Activated CD4-positive, CD25-positive, alpha-beta regulatory T cell treated with anti-CD3 and anti-CD28 coated beads, Interleukin-2, amount 50 U/mL, for 24 hours (primary cell): ENCODE results near the gene NIT1.
"Not testable (repeated sequence)": the region's sequence is repeated elsewhere in the genome, so short reads cannot be mapped to it uniquely, and the experiment has no call there.

Experiments used
- ATAC-seq, 2 donors: fragments of 150-1000 bp; cut with Tn5 transposase; one replicate each; pipeline ENCODE4 v1.10.0; 2021; ENCODE audit warnings: mild to moderate bottlenecking in 1 of 2, moderate library complexity in 1 of 2

Gene NIT1

DNA sequence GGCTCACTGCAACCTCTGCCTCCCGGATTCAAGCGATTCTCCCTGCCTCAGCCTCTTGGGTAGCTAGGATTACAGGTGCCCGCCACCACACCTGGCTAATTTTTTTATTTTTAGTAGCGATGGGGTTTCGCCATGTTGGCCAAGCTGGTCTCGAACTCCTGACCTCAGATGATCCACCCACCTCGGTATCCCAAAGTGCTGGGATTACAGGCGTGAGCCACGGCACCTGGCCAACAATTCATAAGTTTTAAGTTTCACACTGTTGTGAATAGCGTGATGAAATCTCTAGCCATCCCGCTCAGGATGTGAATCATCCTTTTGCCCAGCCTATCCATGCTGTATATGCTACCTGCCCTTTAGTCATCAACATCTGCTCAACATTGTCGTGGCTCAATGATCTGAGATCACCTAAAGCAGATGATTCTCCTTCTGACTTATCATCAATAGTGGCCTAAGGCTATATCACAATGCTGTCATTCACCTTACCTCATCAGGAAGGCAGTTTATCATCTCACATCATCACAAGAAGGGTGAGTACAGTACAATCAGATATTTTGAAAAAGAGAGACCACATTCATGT, 2.7 kb upstream of the NIT1 start:
- ATAC-seq, result peak; percentile 80

DNA sequence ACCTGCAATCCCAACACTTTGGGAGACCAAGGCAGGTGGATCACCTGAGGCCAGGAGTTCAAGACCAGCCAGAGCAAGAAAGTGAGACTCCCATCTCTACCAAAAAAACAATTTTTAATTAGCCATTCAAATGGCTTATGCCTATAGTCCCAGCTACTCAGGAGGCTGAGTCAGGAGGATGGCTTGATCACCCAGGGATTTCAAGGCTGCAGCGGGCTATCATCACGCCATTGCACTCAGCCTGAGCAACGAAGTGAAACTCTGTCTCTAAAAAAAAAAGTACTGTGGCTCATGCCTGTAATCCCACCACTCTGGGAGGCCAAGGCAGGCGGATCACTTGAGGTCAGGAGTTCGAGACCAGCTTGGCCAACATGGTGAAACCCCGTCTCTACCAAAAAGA, 1.9 kb upstream of the NIT1 start:
- not testable (repeated sequence) for ATAC-seq

DNA sequence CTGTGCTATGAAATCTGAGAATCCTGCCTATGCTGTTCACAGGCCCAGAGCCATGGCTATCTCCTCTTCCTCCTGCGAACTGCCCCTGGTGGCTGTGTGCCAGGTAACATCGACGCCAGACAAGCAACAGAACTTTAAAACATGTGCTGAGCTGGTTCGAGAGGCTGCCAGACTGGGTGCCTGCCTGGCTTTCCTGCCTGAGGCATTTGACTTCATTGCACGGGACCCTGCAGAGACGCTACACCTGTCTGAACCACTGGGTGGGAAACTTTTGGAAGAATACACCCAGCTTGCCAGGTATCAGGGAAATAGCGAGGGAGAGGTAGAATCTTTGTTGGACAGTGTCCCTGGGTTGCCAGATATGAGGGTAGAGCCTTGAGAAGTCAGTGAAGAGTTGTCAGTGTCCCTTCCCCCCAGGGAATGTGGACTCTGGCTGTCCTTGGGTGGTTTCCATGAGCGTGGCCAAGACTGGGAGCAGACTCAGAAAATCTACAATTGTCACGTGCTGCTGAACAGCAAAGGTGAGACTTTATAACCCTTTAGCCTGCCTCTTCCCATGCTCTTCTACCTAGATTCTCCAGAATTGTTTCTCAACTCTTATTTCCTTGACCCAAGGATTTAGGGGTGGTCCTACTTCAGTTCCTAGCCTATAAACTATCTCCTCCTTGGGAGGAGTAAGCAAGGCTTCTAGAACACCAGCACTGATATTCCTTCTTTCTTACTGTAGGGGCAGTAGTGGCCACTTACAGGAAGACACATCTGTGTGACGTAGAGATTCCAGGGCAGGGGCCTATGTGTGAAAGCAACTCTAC, 1.4 kb downstream of the NIT1 start:
- ATAC-seq, result peak; percentile 49 to 58

DNA sequence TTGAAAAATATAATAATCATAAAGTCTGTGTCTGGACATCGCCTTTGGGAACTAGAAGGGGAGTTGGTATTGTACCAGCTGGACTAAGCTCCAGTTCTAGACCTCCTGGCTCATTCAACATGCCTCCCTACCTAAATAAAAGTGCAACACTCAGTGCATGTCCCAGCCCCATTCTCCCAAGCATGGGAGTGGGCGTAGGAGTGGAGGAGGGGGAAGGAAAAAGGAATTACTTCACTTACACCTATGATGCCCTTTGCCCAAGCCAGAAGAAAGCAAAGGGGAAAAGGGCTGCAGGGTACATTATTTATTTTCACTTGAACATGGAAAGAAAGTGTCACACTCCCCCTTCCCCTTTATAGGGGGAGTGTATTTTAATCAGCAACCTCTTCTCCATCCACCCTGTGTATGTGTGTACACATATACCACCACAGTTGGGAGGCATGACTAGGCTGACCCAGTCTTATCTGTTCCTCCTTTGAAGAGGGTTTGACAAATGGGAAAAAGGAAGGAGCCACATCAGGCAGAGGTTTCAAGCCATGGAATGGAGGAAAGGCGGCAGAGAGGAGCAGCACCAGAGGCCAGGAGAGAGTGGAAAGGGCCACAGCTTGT, 3.2 kb downstream of the NIT1 start:
- ATAC-seq, result no peak

DNA sequence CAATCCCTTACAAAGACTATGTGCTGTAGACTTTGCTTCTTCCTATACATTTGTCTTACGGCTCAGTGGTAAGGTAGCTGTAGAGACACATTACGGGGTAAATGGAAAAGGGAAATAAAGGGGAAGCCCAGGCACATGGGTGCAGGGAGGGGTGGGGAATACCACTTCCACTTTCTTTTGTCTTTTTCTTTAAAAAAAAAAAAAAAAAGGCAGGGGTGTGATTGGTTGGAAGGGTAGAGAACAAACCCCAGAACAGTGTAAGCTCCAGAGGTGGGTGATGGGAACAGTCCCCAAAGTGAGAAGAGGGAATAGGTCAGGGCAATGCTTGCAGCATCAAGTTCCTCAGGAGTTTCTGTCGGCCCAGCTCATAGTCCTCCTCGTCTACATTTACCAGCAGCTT, 3.9 kb downstream of the NIT1 start:
- ATAC-seq, result no peak

DNA sequence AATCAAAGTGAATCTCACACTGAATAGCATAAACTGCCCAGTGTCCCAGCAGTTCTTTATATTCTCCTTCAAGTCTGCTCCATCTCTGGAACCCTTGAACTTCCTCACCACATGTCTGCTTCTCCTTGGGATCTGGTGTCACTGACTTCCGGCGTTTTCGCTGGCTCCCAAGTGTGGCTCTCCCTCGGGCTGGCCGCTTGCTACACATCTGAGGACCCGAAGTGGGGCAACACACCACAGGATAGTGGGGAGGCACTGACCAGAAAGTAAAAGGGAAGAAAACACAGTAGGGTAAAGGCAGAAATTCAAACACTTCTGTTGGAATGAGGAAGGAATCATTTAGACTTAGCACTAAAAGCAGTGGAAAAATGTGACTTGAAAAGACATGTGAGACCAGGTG, 5.1 kb downstream of the NIT1 start:
- no peak for ATAC-seq

DNA sequence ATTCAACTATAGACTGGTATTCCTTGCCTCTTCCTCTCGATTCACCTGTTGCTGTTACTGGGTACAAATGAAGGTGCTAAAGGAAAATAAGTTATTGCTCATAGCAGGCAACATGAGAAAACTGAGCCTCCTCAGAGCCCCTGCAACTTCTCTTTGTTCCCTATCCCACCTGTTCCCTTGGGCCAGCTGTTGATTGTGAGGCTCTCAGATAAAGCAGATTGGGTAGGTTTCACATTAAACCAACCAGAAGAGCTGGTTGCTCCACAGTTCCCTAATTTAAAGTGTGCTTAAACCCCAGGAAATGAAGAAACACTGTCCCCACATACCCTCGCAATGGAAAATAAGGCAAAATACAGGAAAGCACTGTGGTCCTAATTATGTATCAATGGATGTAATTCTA, 9.7 kb downstream of the NIT1 start:
- ATAC-seq, result no peak

DNA sequence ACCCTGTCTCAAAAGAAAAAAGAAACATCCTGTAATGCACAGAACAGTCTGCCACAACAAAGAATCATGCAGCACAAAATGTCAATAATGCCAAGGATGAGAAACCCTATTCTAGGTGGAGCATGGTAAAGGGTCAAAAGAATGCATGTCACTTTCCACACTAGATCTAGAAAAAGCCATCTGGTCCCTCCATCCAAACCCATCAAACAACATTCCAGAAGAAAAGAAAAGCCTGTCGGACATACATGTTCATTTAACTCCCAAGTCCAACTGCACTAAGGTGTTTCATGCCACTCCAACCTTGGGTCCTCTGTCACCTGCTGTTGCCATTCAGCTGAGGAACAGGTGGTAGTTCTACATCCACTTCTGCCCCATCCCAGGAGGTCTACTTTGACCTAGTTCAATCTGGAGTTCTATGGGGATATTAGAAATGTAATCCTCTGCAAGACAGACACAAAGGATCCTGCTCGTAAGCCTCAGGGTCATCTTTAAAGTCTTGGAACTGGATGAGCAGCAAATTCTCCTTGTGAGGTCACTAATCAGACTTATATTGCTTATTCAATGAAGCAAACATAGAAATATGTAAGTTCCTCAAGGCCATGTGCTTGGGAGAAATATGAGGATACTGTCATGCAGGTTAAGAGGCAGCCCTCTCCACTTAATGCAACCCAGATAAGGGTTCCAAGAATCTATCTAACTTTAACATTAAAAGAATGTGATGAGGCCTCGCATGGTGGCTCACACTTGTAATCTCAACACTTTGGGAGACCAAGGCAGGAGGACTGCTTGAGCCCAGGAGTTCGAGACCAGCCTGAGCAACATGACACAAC, 10.9 kb downstream of the NIT1 start:
- no peak for ATAC-seq

DNA sequence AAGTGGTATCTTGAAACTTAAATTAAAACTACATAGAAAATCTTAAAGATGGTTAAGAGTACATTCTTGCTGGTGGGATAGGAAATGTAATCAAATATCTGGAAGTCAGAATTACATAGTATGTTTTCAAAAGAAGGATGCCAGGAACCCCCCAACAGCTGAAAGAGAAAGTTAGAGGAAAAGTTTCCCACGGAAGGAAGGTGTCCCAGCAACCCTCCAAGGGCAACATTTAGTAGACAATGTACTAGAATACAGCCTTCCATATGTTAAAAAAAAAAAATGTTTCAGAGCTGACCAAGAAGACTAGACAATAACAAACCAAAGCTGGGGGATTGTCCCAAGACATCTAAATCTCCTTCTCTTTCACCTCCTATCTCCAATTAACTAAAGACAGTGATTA, 12.4 kb downstream of the NIT1 start:
- ATAC-seq, result no peak

DNA sequence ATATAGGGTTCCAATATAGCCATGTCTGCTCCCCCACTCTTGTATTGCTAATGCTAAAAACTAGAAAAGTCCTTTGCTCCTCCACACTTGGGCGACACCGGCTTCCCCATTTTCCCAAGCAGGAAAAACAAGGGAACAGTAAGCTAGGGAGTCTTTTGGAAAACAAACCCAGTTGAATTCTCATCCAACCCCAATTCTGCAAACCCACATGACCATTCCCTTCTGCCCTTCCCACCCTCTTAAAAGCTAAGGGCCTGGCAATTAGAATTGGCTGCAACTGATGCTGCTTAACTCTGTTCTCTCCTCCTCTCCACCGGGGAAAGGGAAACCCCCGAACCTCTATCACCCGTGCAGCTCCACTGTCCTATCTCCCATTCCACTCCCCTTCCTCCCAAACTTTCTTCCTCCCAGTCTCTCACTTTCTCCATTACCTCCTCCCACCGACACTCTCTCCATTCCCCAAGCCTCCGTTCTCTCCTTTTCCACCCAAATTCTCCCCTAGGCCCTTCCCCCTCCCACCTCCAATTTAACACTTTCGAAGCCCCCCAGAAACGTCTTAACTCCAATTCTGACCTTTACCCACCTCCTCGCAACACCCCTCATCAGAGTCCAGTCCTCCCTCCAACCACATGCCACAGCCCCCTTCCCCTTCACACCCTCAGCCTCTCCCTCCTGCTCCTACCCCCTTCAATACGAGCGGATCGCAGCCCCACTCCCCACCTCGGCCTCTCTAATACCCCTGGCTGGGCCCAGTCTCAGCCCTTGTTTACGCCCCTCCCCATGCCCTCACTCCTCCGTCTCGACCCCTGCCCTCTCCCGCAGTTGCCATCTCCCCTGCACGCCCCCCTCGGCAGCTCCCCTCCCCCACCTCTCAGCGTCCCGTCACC, 13.9 kb downstream of the NIT1 start:
- no peak for ATAC-seq

DNA sequence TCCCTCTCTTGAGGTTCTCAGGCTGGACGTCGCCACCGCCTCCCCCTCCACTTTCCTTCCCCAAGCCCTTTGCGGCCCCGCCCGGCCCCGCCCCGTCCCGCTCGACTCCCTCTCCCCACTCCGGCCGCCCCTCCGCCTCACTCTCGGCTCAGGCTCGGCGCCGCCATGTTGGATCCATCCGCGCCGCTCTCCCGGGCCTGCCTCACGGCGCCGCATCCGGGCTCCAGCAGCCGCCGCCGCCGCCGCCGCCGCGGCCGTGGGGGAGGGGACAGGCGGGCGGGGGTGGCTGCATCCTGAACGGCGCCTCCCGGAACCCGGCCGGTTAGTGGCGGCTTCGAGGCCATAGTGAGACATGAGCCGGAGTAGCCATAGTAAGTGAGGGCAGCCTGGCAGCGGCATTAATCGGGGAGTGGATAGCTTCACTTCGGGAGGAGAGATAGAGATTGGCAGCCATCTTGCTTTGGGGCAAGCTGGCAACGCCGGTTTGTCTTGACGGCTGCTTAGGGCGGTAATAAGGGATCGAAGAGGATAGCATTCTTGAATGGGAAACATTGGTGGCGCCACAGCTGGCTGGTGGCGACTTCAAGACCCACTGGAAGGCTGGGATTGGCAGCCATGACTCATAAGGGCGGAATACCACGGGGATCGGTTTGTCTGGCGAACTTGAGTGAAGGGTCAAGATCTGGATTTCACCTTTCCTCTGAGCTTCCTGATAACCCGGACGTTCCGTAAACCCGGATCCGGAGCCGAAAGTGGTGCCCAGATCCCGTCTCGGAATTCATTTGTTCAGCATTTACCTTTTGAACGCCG, 14.7 kb downstream of the NIT1 start, which contains the start of gene DEDD:
Gene DEDD, minus strand, starts transcription at position 258 of the 810 bp plus-strand sequence. CDS start 8,205 bp downstream, outside the sequence.
- peak; percentile 96 to 97 for ATAC-seq

DNA sequence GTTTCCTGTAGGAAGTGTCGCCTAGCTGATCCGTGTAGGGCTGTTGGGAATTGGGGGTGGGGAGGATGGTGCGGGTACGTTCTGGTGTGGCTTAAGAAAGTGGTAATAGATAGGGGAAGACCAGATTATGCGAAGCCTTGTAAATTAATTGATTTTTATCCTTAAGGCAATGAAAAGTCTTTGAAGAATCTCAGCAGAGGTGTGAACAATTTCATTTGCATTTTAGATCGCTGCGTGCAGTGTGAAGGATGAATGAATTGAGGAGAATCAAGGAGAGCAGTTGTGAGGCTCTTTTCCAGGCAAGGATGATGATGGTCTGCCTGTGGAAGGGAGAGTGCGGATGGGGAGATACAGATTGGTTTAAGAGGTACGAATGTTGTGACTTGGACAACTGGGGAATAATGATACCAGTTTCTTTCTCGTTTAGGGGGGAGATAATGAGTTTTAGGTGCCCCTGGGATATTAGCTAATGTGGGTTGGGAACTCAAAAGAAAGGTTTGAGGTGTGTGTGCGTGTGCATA, 15.4 kb downstream of the NIT1 start:
- no peak for ATAC-seq

DNA sequence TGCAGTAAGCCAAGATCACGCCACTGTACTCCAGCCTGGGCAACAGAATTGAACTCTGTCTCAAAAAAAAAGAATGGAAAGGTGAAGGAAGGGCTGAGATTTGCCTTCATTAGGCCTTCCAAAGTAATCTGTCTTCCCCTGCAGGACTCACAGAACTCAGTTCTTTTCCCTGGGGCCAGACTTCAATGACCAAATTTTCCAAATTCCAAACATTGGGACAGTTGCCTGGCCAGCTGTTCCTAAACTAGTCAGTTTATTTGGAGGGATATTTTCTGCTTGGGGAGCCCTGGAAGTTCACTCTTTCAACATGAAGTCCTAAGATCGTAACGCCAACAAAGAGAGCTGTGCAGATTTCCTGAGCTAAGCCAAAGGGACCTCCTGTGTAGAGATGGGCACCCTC, 20.0 kb downstream of the NIT1 start:
- ATAC-seq, result no peak

DNA sequence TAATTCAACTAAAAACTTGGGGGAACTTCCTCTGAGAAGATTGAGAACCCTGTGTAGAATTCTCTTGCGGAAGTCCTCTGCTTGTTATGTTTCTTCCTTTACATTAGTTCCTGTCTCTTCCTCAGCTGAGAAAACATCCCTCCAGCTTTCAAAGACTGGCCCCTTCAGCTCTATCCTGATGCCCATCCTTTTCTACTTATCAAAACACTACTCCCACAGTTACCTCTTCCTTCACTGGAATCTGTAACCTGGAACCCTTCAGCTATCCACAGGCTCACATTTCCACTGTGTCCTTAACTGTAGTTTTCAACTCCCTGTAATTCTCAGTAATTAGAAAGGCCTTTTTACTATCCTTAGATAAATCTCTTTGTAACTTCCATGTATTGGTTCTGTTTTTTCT, 20.5 kb downstream of the NIT1 start:
- ATAC-seq, result no peak

DNA sequence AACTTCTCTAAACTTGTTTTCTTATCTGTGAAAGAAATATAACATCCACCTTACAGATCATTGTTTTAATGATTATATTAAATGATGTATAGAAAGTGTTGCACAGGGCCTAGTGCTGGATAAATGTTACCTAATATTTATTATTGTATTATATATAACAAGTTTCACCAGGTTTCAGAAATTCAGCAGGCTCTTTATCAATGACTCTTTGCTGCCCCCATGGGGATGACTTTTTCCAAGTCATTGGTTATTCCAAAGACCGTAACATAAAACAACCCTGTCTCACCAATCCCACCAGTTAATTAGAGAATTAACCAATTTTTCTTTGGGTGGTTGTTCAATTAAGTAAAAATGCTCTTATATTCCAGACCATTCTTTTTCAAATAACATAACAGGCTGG, 21.9 kb downstream of the NIT1 start:
- peak in 1 of 2 donors; percentile 17 for ATAC-seq

DNA sequence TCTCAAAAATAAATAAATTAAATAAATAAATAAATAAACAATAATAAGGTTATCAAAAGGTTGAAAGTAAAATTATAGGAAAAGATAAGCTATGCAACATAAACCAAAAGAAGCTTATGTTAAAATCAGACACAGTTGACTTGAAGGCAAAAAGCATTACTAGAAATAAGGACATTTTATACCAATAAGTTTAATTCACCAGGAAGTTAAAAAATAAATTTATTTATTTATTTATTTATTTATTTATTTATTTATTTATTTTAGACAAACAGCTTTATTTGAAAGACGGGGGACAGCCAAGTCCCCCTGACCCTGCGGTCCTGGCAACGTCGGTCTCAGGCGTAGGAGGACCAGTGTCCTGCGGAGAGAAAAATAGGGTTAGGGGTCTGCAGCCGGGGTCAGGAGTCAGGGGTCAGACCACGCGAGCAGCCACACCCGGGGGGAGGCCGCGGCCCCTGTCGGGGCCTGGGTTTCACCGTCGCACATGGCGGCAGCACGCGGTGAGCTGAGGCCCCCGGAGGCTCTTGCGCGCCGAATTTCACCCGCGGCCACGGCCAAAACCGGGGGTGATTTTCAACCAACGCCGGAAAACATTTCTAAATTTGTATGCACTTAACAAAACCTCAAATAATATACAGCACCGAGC, 23.0 kb downstream of the NIT1 start:
- no peak for ATAC-seq

DNA sequence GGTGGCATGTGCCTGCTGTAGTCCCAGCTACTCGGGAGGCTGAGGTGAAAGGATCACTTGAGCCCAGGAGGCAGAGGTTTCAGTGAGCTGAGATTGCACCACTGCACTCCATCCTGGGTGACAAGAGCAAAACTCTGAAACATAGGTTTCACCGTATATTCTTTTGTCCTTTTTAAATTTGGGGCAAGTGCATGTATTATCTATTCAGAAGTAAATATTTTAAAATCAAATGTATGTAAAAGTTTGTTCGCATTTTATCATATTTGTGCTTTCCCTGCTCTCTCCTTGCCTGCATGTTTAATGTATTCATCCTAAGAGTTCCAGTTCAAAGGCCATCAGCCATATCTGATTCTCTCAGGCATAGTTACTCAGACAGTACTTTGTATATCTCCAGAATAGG, 27.9 kb downstream of the NIT1 start:
- ATAC-seq, result no peak

DNA sequence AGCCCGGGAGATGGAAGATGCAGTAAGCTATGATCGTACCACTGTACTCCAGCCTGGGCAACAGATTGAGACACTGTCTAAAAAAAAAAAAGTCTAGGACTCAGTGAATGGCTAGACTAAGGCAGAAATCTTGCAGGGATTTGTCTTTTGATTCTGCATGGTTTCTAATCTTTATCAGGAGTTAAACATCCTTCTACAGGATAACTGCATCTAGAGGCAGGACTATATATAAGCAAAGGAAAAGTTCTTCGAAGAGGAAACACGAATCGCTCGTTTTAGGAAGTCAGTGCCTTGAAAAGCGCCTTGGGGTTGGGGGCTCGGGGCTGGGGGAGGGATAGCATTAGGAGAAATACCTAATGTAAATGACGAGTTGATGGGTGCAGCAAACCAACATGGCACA, 35.3 kb downstream of the NIT1 start:
- peak in 1 of 2 donors; percentile 2 for ATAC-seq

DNA sequence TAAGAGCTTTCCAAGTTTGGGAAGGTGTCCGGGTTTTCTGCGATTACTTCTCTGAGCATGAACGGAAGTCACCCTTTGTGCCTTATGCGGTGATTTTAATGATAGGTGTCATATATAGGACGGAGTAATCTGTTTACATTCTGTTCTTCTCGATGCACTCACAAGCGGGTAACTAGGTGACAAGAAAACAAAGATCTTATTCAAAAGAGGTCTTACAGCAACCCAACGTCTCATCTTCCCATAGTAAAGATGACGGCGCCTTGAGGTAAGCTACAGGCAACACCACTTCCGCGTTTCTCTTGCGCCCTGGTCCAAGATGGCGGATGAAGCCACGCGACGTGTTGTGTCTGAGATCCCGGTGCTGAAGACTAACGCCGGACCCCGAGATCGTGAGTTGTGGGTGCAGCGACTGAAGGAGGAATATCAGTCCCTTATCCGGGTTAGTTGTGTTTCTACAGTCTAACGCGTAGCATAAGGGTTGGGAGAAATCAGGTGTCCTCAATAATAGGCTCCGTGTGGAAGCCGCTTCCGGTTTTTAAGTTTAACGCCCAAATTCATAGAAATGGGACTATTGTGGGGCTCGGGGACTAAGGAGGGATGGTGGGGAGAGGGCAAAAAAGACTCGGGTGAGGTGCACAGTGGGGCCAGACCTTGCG, 35.9 kb downstream of the NIT1 start, which contains the start of gene UFC1:
Gene UFC1, plus strand, starts transcription at position 297 of the 656 bp plus-strand sequence. Its CDS starts 20 bp downstream, at position 317.
- ATAC-seq, result peak; percentile 92 to 96

DNA sequence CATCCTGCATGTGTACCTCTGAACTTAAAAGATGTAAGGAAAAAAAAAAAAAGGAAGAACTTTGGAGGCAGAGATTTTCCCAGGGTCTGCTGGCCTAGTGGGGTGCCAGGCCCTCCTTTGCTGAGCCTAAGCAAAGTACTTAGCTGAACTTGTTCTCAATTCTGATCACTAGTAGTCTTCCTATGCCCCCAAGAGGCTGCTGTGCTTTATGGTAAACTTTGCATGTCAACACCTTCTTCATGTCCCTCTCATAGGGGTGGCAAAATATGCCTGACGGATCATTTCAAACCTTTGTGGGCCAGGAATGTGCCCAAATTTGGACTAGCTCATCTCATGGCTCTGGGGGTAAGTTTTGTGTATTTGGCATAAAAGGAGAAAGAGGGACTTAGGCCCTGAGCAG, 40.0 kb downstream of the NIT1 start:
- ATAC-seq, result no peak
